ENCODE data around the gene APRT. TPM values are rescaled to one million over a fixed set of nuclear protein-coding genes. Genes with fewer than 3 reads are reported as not detected.

Gene APRT
- total and polyA plus RNA-seq, 9 of the 15 experiments (the other 6 are each of a cell fraction or from before 2014, with no cell fraction given): 41.7 to 409 (median 146) TPM

DNA sequence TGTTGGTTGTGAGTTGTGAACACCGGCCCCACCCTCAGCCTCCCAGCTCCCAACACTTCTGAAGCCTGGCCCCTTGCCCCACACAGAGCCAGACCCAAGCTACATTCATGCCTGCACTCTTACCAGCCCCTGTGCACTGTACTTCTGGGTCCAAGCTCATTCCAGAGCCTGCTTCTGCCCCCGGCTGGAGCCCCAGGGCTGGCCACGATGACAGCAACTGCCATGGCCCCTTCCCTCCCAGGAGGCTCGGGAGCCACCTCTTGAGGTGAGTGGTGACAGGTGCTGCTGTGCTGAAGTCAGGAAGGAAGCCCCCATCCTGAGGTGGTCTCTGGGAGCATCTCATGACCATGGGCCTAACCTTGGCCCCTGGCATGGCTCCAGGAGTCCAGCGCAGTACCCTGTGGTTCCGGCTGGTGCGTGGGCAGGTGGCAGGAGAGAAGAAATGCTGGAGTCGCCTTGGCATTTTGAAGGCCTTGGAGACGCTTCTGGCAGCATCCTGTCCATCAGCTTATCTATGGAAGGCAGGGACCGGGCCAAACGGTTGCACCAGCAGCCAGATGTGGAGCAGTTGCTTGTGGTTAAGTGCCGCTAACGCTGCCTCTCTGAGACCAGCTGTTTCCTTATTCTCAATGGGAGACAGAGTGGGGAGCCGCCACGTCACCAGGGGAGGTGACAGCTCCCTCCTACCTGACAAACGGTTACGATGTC is 12.0 kb downstream of the APRT start (continued):
- no peak for TF ChIP-seq ZNF740 (CRISPR knock-in tag; IDR thresholded peaks at IDR 0.05)
- TF ChIP-seq ZNF740 (tag; IDR thresholded peaks at IDR 0.05): no peak
- peak; percentile 60 for TF ChIP-seq ZNF311 (CRISPR knock-in tag; IDR thresholded peaks at IDR 0.05)
- no peak for TF ChIP-seq TBP (optimal IDR thresholded peaks at IDR 0.05; ENCODE audit: low read depth, low read length)
- no peak for TF ChIP-seq ZNF408 (CRISPR knock-in tag; IDR thresholded peaks at IDR 0.05; ENCODE audit: low read depth)
- TF ChIP-seq HOMEZ (CRISPR knock-in tag; IDR thresholded peaks at IDR 0.05): no peak
- no peak for TF ChIP-seq TOE1 (IDR thresholded peaks at IDR 0.05; ENCODE audit: borderline replicate concordance)
- TF ChIP-seq TOE1 (CRISPR knock-in tag; IDR thresholded peaks at IDR 0.05; ENCODE audit: borderline replicate concordance, low read depth): 0 out of 2 replicates have a peak, but pooled peaks have one; percentile 49
- no peak for TF ChIP-seq MXI1 (IDR thresholded peaks at IDR 0.05; ENCODE audit: low read depth, low read length)
- TF ChIP-seq ZNF445 (CRISPR knock-in tag; IDR thresholded peaks at IDR 0.05; ENCODE audit: low read depth): no peak
- no peak for TF ChIP-seq HNRNPK (IDR thresholded peaks at IDR 0.05; ENCODE audit: low read depth, low read length, poor library complexity, severe bottlenecking)
- TF ChIP-seq ZNF184 (CRISPR knock-in tag; IDR thresholded peaks at IDR 0.05): no peak
- no peak for TF ChIP-seq FOXK1 (CRISPR knock-in tag; IDR thresholded peaks at IDR 0.05; ENCODE audit: borderline replicate concordance)
- TF ChIP-seq ZNF3 (CRISPR knock-in tag; IDR thresholded peaks at IDR 0.05): no peak
- TF ChIP-seq ZNF77 (CRISPR knock-in tag; IDR thresholded peaks at IDR 0.05): no peak
- TF ChIP-seq, protein P1, sequence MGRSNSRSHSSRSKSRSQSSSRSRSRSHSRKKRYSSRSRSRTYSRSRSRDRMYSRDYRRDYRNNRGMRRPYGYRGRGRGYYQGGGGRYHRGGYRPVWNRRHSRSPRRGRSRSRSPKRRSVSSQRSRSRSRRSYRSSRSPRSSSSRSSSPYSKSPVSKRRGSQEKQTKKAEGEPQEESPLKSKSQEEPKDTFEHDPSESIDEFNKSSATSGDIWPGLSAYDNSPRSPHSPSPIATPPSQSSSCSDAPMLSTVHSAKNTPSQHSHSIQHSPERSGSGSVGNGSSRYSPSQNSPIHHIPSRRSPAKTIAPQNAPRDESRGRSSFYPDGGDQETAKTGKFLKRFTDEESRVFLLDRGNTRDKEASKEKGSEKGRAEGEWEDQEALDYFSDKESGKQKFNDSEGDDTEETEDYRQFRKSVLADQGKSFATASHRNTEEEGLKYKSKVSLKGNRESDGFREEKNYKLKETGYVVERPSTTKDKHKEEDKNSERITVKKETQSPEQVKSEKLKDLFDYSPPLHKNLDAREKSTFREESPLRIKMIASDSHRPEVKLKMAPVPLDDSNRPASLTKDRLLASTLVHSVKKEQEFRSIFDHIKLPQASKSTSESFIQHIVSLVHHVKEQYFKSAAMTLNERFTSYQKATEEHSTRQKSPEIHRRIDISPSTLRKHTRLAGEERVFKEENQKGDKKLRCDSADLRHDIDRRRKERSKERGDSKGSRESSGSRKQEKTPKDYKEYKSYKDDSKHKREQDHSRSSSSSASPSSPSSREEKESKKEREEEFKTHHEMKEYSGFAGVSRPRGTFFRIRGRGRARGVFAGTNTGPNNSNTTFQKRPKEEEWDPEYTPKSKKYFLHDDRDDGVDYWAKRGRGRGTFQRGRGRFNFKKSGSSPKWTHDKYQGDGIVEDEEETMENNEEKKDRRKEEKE (IDR thresholded peaks at IDR 0.05; ENCODE audit: borderline replicate concordance in 1 of 2, control insufficient read depth in 1 of 2, low read depth in 2 of 2, low read length in 1 of 2): 0 out of 4 replicates have a peak, but pooled peaks of 1 of the 2 experiments have one; percentile 38
- TF ChIP-seq SMARCE1 (IDR thresholded peaks at IDR 0.05): peak; percentile 62
- no peak for TF ChIP-seq GATAD2A (IDR thresholded peaks at IDR 0.05)
- TF ChIP-seq, protein P2, sequence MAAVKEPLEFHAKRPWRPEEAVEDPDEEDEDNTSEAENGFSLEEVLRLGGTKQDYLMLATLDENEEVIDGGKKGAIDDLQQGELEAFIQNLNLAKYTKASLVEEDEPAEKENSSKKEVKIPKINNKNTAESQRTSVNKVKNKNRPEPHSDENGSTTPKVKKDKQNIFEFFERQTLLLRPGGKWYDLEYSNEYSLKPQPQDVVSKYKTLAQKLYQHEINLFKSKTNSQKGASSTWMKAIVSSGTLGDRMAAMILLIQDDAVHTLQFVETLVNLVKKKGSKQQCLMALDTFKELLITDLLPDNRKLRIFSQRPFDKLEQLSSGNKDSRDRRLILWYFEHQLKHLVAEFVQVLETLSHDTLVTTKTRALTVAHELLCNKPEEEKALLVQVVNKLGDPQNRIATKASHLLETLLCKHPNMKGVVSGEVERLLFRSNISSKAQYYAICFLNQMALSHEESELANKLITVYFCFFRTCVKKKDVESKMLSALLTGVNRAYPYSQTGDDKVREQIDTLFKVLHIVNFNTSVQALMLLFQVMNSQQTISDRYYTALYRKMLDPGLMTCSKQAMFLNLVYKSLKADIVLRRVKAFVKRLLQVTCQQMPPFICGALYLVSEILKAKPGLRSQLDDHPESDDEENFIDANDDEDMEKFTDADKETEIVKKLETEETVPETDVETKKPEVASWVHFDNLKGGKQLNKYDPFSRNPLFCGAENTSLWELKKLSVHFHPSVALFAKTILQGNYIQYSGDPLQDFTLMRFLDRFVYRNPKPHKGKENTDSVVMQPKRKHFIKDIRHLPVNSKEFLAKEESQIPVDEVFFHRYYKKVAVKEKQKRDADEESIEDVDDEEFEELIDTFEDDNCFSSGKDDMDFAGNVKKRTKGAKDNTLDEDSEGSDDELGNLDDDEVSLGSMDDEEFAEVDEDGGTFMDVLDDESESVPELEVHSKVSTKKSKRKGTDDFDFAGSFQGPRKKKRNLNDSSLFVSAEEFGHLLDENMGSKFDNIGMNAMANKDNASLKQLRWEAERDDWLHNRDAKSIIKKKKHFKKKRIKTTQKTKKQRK (IDR thresholded peaks at IDR 0.05; ENCODE audit: borderline replicate concordance, low read depth, low read length): no peak
